ENCODE data around the gene PTCRA. TPM values are rescaled to one million over a fixed set of nuclear protein-coding genes. Genes with fewer than 3 reads are reported as not detected.
"Not testable (repeated sequence)": the region's sequence is repeated elsewhere in the genome, so short reads cannot be mapped to it uniquely, and the experiment has no call there.

Gene PTCRA
- total and polyA plus RNA-seq, 2 experiments from 2014 or later: not detected

DNA sequence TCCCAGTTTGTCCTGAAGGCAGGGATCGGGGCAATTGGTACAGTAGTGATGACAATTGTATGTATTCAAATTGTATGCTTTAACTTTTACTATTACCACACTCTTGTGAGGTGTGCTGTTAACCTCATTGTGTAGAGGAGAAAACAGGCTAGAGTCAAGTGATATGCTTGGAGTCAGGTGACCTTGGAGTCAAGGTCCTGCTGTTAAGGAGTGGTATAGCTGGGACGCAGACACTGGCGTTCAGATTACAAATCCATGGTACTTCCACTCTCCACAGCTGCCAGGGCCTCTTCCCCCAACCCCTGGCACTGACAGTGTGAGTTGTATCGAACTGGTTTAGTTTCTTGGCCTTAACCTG is 23.9 kb downstream of the PTCRA start:
- Histone ChIP-seq H3K4me1 (ENCODE audit: low read depth) (no peaks in the 10 kb centered on the region), H3K4me3 (no peak overlapping the region), H3K27ac (peak overlapping the region; percentile 30), H3K36me3 (peaks cover 21% of the 10 kb centered on the region), H3K27me3 (no peaks in the 10 kb centered on the region), H3K9me3 (ENCODE audit: low read depth) (no peaks in the 10 kb centered on the region)
- TF ChIP-seq, protein P1, sequence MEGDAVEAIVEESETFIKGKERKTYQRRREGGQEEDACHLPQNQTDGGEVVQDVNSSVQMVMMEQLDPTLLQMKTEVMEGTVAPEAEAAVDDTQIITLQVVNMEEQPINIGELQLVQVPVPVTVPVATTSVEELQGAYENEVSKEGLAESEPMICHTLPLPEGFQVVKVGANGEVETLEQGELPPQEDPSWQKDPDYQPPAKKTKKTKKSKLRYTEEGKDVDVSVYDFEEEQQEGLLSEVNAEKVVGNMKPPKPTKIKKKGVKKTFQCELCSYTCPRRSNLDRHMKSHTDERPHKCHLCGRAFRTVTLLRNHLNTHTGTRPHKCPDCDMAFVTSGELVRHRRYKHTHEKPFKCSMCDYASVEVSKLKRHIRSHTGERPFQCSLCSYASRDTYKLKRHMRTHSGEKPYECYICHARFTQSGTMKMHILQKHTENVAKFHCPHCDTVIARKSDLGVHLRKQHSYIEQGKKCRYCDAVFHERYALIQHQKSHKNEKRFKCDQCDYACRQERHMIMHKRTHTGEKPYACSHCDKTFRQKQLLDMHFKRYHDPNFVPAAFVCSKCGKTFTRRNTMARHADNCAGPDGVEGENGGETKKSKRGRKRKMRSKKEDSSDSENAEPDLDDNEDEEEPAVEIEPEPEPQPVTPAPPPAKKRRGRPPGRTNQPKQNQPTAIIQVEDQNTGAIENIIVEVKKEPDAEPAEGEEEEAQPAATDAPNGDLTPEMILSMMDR (IDR thresholded peaks at IDR 0.05; ENCODE audit: low read depth, low read length): no peak
- DNase-seq (ENCODE audit: low read depth in 1 of 2, low spot score in 1 of 2): no peak

DNA sequence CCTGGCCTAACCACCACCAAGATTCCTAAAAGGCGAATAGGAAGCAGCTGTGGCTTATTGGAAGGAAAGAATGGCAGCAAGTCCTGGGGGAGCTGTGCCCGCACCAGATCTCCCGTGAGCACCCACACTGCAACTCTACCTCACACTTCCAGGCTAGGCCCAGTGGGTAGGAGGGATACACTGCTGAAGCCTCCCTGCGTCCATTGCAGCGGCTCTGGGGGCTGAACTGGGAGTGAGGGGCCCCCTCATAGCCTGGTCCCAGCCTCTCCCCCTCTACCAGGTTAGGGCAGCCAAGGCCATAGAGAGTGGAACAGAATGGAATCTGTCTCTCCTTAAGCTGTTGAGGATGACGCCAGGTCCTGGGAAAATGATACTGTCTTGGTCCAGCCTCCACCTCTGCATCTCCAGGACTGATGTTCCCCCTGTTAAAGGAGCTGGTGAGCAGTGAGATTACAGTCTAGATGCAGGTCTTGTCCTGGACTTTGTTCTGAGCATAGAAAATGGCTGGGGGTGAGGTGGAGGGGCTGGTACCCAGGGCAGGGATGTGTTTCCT is 24.7 kb downstream of the PTCRA start:
- no peaks in the 10 kb centered on the region for H3K4me1 ChIP-seq (ENCODE audit: low read depth)
- H3K9me3 ChIP-seq (ENCODE audit: low read depth): no peaks in the 10 kb centered on the region
- DNase-seq (ENCODE audit: low read depth in 1 of 2, low spot score in 1 of 2): no peak
- TF ChIP-seq, protein P1 (IDR thresholded peaks at IDR 0.05; ENCODE audit: low read depth, low read length): no peak
- no peak overlapping the region for H3K4me3 ChIP-seq
- H3K27me3 ChIP-seq: no peaks in the 10 kb centered on the region
- no peak overlapping the region for H3K27ac ChIP-seq
- peaks cover 13% of the 10 kb centered on the region for H3K36me3 ChIP-seq

DNA sequence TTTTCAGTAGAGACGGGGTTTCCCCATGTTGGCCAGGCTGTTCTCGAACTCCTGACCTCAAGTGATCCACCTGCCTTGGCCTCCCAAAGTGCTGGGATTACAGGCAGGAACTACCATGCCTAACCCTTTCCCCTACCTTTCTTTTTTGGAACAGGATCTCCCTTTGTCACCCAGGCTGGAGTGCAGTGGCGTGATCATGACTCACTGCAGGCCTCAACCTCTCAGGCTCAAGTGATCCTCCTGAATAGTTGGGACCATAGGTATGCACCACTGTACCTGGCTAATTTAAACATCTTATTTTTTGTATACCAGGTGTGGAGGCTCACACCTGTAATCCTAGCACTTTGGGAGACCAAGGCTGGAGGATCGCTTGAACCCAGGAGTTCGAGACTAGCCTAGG is 25.5 kb downstream of the PTCRA start:
- not testable (repeated sequence) for H3K4me3 ChIP-seq; H3K4me1 ChIP-seq (ENCODE audit: low read depth); H3K27ac ChIP-seq; H3K36me3 ChIP-seq; DNase-seq (ENCODE audit: low read depth in 1 of 2, low spot score in 1 of 2); H3K9me3 ChIP-seq (ENCODE audit: low read depth); H3K27me3 ChIP-seq

GRCh38 chr6:42942444-42942843 is 26.6 kb downstream of the PTCRA start:
- no peaks in the 10 kb centered on the region for H3K9me3 ChIP-seq (ENCODE audit: low read depth)
- H3K27me3 ChIP-seq: no peaks in the 10 kb centered on the region
- H3K36me3 ChIP-seq: peaks cover 4% of the 10 kb centered on the region
- no peaks in the 10 kb centered on the region for H3K4me1 ChIP-seq (ENCODE audit: low read depth)
- no peak for DNase-seq (ENCODE audit: low read depth in 1 of 2, low spot score in 1 of 2)
- H3K27ac ChIP-seq: no peak overlapping the region
- no peak overlapping the region for H3K4me3 ChIP-seq
- TF ChIP-seq, protein P1 (IDR thresholded peaks at IDR 0.05; ENCODE audit: low read depth, low read length): no peak

DNA sequence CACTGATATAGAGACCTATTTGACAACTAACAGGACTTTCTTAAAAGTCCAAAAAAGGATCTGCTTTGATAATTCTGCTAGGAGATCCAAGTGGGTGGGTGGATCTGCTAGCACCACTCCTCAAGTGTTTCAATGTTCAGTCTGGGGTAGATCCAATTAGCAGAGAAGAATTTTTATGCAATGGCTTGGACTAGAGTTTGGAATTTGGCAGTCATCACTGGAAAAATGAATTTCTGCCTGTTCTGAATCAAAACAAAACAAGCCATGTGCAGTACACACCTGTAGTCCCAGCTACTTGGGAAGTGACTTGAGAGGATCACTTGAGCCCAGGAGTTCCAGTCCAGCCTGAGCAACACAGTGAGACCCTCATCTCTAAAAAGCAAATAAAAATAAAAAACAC is 32.1 kb downstream of the PTCRA start:
- no peak for DNase-seq (ENCODE audit: low read depth in 1 of 2, low spot score in 1 of 2)
- Histone ChIP-seq H3K4me3 (no peak overlapping the region), H3K4me1 (ENCODE audit: low read depth) (no peaks in the 10 kb centered on the region), H3K9me3 (ENCODE audit: low read depth) (no peaks in the 10 kb centered on the region), H3K27ac (no peak overlapping the region), H3K36me3 (no peaks in the 10 kb centered on the region), H3K27me3 (no peaks in the 10 kb centered on the region)
- TF ChIP-seq, protein P1 (IDR thresholded peaks at IDR 0.05; ENCODE audit: low read depth, low read length): no peak

- Histone ChIP-seq H3K4me3 (no peak overlapping the region), H3K27me3 (no peaks in the 10 kb centered on the region), H3K27ac (no peak overlapping the region), H3K9me3 (ENCODE audit: low read depth) (no peaks in the 10 kb centered on the region), H3K4me1 (ENCODE audit: low read depth) (no peaks in the 10 kb centered on the region), H3K36me3 (no peaks in the 10 kb centered on the region)
- DNase-seq (ENCODE audit: low read depth in 1 of 2, low spot score in 1 of 2): no peak
- TF ChIP-seq, protein P1 (IDR thresholded peaks at IDR 0.05; ENCODE audit: low read depth, low read length): no peak
Observed at GRCh38 chr6:42952389-42952788, 36.5 kb downstream of the PTCRA start.

DNA sequence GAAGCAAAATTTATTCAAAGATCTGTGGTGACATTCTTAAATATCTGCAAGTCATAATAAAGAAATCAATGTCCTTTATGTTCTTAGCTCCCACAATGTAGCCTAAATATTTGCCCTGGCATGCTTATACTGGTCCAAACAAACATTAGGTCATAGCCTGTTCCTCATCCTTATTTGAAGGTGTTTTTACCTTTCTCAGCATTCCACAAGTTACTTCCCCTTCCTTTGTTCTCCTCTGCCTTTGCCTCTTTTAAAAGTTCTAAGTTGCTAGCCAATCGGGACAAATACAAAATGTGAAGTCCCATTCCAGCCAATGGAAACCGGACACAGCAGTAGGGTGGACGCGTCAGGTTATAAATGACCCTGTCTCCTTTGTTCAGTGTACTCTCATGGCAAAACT is 38.6 kb downstream of the PTCRA start:
- H3K36me3 ChIP-seq; DNase-seq (ENCODE audit: low read depth in 1 of 2, low spot score in 1 of 2); H3K27me3 ChIP-seq; H3K27ac ChIP-seq; H3K4me3 ChIP-seq; H3K9me3 ChIP-seq (ENCODE audit: low read depth); H3K4me1 ChIP-seq (ENCODE audit: low read depth): not testable (repeated sequence)

Measured in cardiac muscle cell (in vitro differentiated cells and primary cell).